HEK293 (cell line): ENCODE data around the gene EDARADD.

ENCODE experiments used
- GLIS1 ChIP-seq: fragments of 450-650 bp; formaldehyde crosslinking; IDR thresholded peaks from 2 replicates; pipeline ENCODE4 v1.5.1; 2016; ENCODE audit warnings: missing biosample characterization, missing genetic modification characterization
- KLF10 ChIP-seq: fragments of 450-650 bp; IDR thresholded peaks from 2 replicates; pipeline ENCODE4 v1.5.1; 2018; ENCODE audit warnings: missing biosample characterization, mild to moderate bottlenecking, missing genetic modification characterization
- KLF9 ChIP-seq: fragments of 450-650 bp; formaldehyde crosslinking; IDR thresholded peaks from 2 replicates; pipeline ENCODE4 v1.5.1; 2016; ENCODE audit warnings: missing biosample characterization, missing genetic modification characterization, low read depth
- OVOL3 ChIP-seq: fragments of 450-650 bp; formaldehyde crosslinking; IDR thresholded peaks from 2 replicates; pipeline ENCODE4 v1.5.1; 2016; ENCODE audit warnings: missing biosample characterization, missing genetic modification characterization
- REPIN1 ChIP-seq: fragments of 450-650 bp; formaldehyde crosslinking; IDR thresholded peaks from 2 replicates; pipeline ENCODE4 v1.5.1; 2017; ENCODE audit warnings: missing biosample characterization, missing genetic modification characterization, low read depth
- SP3 ChIP-seq: fragments of 450-650 bp; formaldehyde crosslinking; IDR thresholded peaks from 2 replicates; pipeline ENCODE4 v1.5.1; 2016; ENCODE audit warnings: missing biosample characterization, missing genetic modification characterization
- ZBTB21 ChIP-seq: fragments of 450-650 bp; formaldehyde crosslinking; IDR thresholded peaks from 2 replicates; pipeline ENCODE4 v1.5.1; 2017; ENCODE audit warnings: missing biosample characterization, missing genetic modification characterization
- ZBTB48 ChIP-seq: fragments of 450-650 bp; formaldehyde crosslinking; IDR thresholded peaks from 2 replicates; pipeline ENCODE4 v1.5.1; 2016; ENCODE audit warnings: missing biosample characterization, missing genetic modification characterization
- ZFHX2 ChIP-seq: fragments of 450-650 bp; formaldehyde crosslinking; conservative IDR thresholded peaks from 2 replicates; pipeline ENCODE4 v1.5.1; 2016; ENCODE audit warnings: missing biosample characterization, missing genetic modification characterization
- ZFP37 ChIP-seq: fragments of 450-650 bp; formaldehyde crosslinking; IDR thresholded peaks from 2 replicates; pipeline ENCODE4 v1.5.1; 2016; ENCODE audit warnings: missing biosample characterization, missing genetic modification characterization
- ZNF114 ChIP-seq: fragments of 450-650 bp; formaldehyde crosslinking; IDR thresholded peaks from 2 replicates; pipeline ENCODE4 v1.5.0; 2017; ENCODE audit warnings: missing biosample characterization, missing genetic modification characterization
- ZNF157 ChIP-seq: fragments of 450-650 bp; formaldehyde crosslinking; IDR thresholded peaks from 2 replicates; pipeline ENCODE4 v1.5.1; 2016; ENCODE audit warnings: missing biosample characterization, missing genetic modification characterization
- ZNF175 ChIP-seq: fragments of 450-650 bp; formaldehyde crosslinking; IDR thresholded peaks from 2 replicates; pipeline ENCODE4 v1.5.1; 2016; ENCODE audit warnings: missing biosample characterization, missing genetic modification characterization
- ZNF211 ChIP-seq: fragments of 450-650 bp; formaldehyde crosslinking; IDR thresholded peaks from 2 replicates; pipeline ENCODE4 v1.5.1; 2016; ENCODE audit warnings: low read depth, missing biosample characterization, missing genetic modification characterization
- ZNF23 ChIP-seq: fragments of 450-650 bp; formaldehyde crosslinking; IDR thresholded peaks from 2 replicates; pipeline ENCODE4 v1.5.1; 2016; ENCODE audit warnings: missing biosample characterization, missing genetic modification characterization, borderline replicate concordance
- ZNF248 ChIP-seq: fragments of 450-650 bp; formaldehyde crosslinking; IDR thresholded peaks from 2 replicates; pipeline ENCODE4 v1.5.1; 2017; ENCODE audit warnings: missing biosample characterization, missing genetic modification characterization
- ZNF302 ChIP-seq: fragments of 450-650 bp; formaldehyde crosslinking; IDR thresholded peaks from 2 replicates; pipeline ENCODE4 v1.5.1; 2016; ENCODE audit warnings: missing biosample characterization, missing genetic modification characterization, low read depth
- ZNF311 ChIP-seq: fragments of 450-650 bp; formaldehyde crosslinking; IDR thresholded peaks from 2 replicates; pipeline ENCODE4 v1.5.1; 2017; ENCODE audit warnings: missing biosample characterization, missing genetic modification characterization, borderline replicate concordance
- ZNF341 ChIP-seq: fragments of 450-650 bp; formaldehyde crosslinking; IDR thresholded peaks from 2 replicates; pipeline ENCODE4; 2016; ENCODE audit warnings: low read depth, missing biosample characterization, missing genetic modification characterization
- ZNF350 ChIP-seq: fragments of 450-650 bp; formaldehyde crosslinking; IDR thresholded peaks from 2 replicates; pipeline ENCODE4 v1.5.0; 2017; ENCODE audit warnings: missing biosample characterization, mild to moderate bottlenecking, missing genetic modification characterization
- ZNF529 ChIP-seq: fragments of 450-650 bp; formaldehyde crosslinking; IDR thresholded peaks from 2 replicates; pipeline ENCODE4 v1.5.1; 2017; ENCODE audit warnings: missing genetic modification characterization, missing biosample characterization; ENCODE audit not compliant: insufficient replicate concordance
- ZNF776 ChIP-seq: fragments of 450-650 bp; formaldehyde crosslinking; IDR thresholded peaks from 2 replicates; pipeline ENCODE4 v1.5.0; 2017; ENCODE audit warnings: missing biosample characterization, missing genetic modification characterization, borderline replicate concordance
- ZNF785 ChIP-seq: fragments of 450-650 bp; formaldehyde crosslinking; IDR thresholded peaks from 2 replicates; pipeline ENCODE4 v1.5.1; 2016; ENCODE audit warnings: missing biosample characterization, missing genetic modification characterization
- TF ChIP-seq, protein P1 (sequence below): fragments of 450-650 bp; formaldehyde crosslinking; IDR thresholded peaks from 2 replicates; pipeline ENCODE4; 2016; ENCODE audit warnings: missing biosample characterization, missing genetic modification characterization
- TF ChIP-seq, protein P2 (sequence below): fragments of 450-650 bp; formaldehyde crosslinking; IDR thresholded peaks from 2 replicates; pipeline ENCODE4 v1.5.1; 2016; ENCODE audit warnings: missing biosample characterization, missing genetic modification characterization
- TF ChIP-seq, protein P3 (sequence below): fragments of 450-650 bp; formaldehyde crosslinking; IDR thresholded peaks from 2 replicates; pipeline ENCODE4 v1.5.1; 2016; ENCODE audit warnings: missing biosample characterization, missing genetic modification characterization
- TF ChIP-seq, protein P4 (sequence below): fragments of 450-650 bp; formaldehyde crosslinking; IDR thresholded peaks from 2 replicates; pipeline ENCODE4 v1.5.1; 2016; ENCODE audit warnings: missing biosample characterization, missing genetic modification characterization
- TF ChIP-seq, protein P5 (sequence below): fragments of 450-650 bp; formaldehyde crosslinking; IDR thresholded peaks from 2 replicates; pipeline ENCODE4 v1.5.1; 2017; ENCODE audit warnings: missing biosample characterization, missing genetic modification characterization
- TF ChIP-seq, protein P6 (sequence below): fragments of 450-650 bp; formaldehyde crosslinking; IDR thresholded peaks from 2 replicates; pipeline ENCODE4 v1.5.1; 2016; ENCODE audit warnings: missing biosample characterization, missing genetic modification characterization

The EDARADD gene

DNA sequence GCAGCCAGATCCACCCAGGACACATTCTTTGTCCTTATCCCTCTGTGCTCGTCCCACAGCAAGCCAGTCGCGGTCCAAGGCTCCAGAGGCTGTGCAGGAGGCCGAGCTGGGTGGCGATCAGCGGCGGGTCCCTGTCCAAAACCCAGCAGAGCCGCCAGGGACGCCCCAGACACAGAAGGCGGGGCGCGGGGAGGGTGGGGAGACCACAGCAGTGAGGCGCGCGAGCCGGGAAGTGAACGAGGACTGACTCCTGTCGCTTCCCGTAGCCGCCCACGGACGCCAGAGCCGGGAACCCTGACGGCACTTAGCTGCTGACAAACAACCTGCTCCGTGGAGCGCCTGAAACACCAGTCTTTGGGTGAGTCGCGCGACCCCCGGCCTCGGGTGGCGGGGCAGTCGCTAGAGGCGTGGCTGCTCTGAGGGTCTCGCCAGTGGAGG lies 129.6 kb downstream of the EDARADD start, which contains the start of gene LGALS8 (continued):
- TF ChIP-seq, protein P1, sequence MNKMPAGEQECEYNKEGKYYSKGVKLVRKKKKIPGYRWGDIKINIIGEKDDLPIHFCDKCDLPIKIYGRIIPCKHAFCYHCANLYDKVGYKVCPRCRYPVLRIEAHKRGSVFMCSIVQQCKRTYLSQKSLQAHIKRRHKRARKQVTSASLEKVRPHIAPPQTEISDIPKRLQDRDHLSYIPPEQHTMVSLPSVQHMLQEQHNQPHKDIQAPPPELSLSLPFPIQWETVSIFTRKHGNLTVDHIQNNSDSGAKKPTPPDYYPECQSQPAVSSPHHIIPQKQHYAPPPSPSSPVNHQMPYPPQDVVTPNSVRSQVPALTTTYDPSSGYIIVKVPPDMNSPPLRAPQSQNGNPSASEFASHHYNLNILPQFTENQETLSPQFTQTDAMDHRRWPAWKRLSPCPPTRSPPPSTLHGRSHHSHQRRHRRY (tag by site-specific recombination): no peak
- TF ChIP-seq, protein P2, sequence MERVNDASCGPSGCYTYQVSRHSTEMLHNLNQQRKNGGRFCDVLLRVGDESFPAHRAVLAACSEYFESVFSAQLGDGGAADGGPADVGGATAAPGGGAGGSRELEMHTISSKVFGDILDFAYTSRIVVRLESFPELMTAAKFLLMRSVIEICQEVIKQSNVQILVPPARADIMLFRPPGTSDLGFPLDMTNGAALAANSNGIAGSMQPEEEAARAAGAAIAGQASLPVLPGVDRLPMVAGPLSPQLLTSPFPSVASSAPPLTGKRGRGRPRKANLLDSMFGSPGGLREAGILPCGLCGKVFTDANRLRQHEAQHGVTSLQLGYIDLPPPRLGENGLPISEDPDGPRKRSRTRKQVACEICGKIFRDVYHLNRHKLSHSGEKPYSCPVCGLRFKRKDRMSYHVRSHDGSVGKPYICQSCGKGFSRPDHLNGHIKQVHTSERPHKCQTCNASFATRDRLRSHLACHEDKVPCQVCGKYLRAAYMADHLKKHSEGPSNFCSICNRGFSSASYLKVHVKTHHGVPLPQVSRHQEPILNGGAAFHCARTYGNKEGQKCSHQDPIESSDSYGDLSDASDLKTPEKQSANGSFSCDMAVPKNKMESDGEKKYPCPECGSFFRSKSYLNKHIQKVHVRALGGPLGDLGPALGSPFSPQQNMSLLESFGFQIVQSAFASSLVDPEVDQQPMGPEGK: peak; percentile 67
- TF ChIP-seq ZNF311 (tag by site-specific recombination) (no peak), ZFHX2 (tag by site-specific recombination) (peak; percentile 92), ZNF114 (tag by site-specific recombination) (no peak), KLF9 (tag by site-specific recombination) (no peak), ZNF785 (no peak), ZNF341 (tag by site-specific recombination) (peak; percentile 80), ZNF157 (tag by site-specific recombination) (no peak), REPIN1 (tag by site-specific recombination) (no peak), ZNF23 (tag by site-specific recombination) (no peak), ZNF248 (tag by site-specific recombination) (no peak), ZNF175 (tag by site-specific recombination) (no peak), ZBTB48 (no peak), GLIS1 (peak; percentile 76), ZBTB21 (no peak; the same call in 1 of the 2 replicates), ZNF776 (tag by site-specific recombination) (no peak), KLF10 (tag by site-specific recombination) (no peak), SP3 (tag by site-specific recombination) (peak; percentile 64), ZNF350 (tag by site-specific recombination) (no peak), ZFP37 (tag by site-specific recombination) (no peak), ZNF302 (0 out of 2 replicates have a peak, but pooled peaks have one; percentile 10), ZNF211 (tag by site-specific recombination) (no peak), OVOL3 (tag by site-specific recombination) (no peak), ZNF529 (tag by site-specific recombination) (no peak)
- TF ChIP-seq, protein P3, sequence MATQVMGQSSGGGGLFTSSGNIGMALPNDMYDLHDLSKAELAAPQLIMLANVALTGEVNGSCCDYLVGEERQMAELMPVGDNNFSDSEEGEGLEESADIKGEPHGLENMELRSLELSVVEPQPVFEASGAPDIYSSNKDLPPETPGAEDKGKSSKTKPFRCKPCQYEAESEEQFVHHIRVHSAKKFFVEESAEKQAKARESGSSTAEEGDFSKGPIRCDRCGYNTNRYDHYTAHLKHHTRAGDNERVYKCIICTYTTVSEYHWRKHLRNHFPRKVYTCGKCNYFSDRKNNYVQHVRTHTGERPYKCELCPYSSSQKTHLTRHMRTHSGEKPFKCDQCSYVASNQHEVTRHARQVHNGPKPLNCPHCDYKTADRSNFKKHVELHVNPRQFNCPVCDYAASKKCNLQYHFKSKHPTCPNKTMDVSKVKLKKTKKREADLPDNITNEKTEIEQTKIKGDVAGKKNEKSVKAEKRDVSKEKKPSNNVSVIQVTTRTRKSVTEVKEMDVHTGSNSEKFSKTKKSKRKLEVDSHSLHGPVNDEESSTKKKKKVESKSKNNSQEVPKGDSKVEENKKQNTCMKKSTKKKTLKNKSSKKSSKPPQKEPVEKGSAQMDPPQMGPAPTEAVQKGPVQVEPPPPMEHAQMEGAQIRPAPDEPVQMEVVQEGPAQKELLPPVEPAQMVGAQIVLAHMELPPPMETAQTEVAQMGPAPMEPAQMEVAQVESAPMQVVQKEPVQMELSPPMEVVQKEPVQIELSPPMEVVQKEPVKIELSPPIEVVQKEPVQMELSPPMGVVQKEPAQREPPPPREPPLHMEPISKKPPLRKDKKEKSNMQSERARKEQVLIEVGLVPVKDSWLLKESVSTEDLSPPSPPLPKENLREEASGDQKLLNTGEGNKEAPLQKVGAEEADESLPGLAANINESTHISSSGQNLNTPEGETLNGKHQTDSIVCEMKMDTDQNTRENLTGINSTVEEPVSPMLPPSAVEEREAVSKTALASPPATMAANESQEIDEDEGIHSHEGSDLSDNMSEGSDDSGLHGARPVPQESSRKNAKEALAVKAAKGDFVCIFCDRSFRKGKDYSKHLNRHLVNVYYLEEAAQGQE: peak; percentile 81
- TF ChIP-seq, protein P4, sequence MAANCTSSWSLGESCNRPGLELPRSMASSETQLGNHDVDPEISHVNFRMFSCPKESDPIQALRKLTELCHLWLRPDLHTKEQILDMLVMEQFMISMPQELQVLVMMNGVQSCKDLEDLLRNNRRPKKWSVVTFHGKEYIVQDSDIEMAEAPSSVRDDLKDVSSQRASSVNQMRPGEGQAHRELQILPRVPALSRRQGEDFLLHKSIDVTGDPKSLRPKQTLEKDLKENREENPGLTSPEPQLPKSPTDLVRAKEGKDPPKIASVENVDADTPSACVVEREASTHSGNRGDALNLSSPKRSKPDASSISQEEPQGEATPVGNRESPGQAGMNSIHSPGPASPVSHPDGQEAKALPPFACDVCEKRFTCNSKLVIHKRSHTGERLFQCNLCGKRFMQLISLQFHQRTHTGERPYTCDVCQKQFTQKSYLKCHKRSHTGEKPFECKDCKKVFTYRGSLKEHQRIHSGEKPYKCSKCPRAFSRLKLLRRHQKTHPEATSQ: no peak
- TF ChIP-seq, protein P5, sequence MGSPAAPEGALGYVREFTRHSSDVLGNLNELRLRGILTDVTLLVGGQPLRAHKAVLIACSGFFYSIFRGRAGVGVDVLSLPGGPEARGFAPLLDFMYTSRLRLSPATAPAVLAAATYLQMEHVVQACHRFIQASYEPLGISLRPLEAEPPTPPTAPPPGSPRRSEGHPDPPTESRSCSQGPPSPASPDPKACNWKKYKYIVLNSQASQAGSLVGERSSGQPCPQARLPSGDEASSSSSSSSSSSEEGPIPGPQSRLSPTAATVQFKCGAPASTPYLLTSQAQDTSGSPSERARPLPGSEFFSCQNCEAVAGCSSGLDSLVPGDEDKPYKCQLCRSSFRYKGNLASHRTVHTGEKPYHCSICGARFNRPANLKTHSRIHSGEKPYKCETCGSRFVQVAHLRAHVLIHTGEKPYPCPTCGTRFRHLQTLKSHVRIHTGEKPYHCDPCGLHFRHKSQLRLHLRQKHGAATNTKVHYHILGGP (tag by site-specific recombination): no peak
- TF ChIP-seq, protein P6, sequence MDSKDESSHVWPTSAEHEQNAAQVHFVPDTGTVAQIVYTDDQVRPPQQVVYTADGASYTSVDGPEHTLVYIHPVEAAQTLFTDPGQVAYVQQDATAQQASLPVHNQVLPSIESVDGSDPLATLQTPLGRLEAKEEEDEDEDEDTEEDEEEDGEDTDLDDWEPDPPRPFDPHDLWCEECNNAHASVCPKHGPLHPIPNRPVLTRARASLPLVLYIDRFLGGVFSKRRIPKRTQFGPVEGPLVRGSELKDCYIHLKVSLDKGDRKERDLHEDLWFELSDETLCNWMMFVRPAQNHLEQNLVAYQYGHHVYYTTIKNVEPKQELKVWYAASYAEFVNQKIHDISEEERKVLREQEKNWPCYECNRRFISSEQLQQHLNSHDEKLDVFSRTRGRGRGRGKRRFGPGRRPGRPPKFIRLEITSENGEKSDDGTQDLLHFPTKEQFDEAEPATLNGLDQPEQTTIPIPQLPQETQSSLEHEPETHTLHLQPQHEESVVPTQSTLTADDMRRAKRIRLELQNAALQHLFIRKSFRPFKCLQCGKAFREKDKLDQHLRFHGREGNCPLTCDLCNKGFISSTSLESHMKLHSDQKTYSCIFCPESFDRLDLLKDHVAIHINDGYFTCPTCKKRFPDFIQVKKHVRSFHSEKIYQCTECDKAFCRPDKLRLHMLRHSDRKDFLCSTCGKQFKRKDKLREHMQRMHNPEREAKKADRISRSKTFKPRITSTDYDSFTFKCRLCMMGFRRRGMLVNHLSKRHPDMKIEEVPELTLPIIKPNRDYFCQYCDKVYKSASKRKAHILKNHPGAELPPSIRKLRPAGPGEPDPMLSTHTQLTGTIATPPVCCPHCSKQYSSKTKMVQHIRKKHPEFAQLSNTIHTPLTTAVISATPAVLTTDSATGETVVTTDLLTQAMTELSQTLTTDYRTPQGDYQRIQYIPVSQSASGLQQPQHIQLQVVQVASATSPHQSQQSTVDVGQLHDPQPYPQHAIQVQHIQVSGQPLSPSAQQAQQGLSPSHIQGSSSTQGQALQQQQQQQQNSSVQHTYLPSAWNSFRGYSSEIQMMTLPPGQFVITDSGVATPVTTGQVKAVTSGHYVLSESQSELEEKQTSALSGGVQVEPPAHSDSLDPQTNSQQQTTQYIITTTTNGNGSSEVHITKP (tag by site-specific recombination): no peak
